GM19467 (cell line): Measurements from ENCODE around the gene LCAT.
"Not testable (repeated sequence)": the region's sequence is repeated elsewhere in the genome, so short reads cannot be mapped to it uniquely, and the experiment has no call there.

ENCODE experiments used
- ATAC-seq: cut with Tn5 transposase; IDR thresholded peaks from one replicate; pipeline ENCODE4 v1.9.1; 2021; ENCODE audit warnings: mild to moderate bottlenecking, moderate library complexity; ENCODE audit not compliant: unreplicated experiment

LCAT gene, protein sequence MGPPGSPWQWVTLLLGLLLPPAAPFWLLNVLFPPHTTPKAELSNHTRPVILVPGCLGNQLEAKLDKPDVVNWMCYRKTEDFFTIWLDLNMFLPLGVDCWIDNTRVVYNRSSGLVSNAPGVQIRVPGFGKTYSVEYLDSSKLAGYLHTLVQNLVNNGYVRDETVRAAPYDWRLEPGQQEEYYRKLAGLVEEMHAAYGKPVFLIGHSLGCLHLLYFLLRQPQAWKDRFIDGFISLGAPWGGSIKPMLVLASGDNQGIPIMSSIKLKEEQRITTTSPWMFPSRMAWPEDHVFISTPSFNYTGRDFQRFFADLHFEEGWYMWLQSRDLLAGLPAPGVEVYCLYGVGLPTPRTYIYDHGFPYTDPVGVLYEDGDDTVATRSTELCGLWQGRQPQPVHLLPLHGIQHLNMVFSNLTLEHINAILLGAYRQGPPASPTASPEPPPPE

DNA sequence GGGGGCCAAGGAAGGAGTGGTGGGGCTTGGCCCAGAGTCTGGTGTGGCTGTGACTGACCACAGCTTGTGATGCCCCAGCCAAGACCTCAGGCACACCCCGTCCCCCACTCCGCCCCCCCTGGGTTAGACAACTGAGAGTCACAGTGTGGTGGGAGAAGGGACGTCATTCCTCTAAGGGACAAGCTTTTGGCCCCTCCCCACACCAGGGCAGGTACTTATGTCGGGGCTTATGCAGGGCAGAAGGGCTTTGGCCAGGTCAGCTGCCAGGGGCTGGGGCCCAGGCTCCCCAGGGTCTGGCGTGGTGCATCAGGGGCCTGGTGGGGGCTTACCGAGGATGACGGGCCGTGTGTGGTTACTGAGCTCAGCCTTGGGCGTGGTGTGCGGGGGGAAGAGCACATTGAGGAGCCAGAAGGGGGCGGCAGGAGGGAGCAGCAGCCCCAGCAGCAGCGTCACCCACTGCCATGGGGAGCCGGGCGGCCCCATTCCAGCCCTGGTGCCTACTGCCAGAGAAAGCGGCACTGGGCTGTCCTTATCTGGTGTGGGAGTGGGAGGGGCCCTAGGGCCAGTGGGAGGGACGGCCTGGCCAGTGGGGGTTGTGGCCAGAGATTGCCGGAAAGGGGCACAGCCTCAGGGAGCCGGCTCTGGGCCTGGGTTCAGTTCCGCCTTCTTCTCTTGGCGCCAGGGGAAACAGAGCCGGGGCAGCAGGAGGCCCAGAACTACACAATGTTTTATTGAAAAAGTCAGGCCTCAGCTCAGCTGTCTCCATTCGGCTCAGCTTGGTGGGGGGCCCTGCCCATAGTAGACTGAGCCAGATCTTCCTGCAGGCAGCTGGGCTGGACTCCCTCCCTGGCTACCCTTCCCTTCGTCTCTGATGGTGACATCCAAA lies at the start of gene LCAT:
Gene LCAT (minus strand): TSS at position 502 of the 886 bp plus-strand sequence. CDS start 19 bp downstream, at position 483.
- no peak for ATAC-seq

DNA sequence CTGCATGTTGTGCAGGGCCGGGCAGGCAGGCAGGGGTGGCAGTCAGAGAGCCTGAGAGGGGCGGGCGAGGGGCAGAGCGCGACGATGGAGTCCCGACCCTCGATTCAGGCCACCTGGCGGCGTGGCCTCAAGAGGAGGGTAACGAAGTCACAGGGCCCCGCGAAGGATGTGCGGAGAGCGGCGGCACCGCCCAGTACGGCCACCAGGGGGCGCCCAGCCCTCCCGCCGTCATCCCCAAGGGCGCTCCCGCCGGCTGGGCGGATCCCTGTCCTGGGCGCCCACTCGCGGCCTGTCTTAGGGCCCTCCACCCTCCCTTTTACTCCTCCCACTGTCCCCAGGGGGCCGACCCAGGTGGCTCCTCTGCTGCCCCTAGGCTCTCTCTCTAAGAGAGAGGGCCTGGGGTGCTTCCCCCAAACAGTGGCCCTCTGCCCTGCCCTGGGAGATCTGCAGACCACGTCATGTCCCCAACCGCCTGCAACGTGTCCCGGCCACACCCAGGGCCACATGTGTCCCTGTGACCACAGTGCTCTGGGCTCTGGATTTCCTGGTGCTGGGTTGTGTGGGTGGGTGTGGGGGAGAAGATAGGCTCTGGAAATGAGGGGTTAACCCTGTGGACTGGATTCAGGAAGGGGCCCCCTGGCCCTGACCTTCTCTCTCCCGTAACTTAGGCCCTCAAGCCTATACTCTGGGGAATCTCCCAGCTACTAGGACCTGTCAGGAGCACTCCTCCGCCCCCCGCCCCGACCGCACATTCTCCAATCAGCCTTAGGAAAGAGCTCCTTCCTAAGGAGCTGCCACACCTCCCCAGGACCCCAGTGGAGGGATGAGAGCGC lies 49.5 kb upstream of the LCAT start:
- peak; percentile 72 for ATAC-seq

DNA sequence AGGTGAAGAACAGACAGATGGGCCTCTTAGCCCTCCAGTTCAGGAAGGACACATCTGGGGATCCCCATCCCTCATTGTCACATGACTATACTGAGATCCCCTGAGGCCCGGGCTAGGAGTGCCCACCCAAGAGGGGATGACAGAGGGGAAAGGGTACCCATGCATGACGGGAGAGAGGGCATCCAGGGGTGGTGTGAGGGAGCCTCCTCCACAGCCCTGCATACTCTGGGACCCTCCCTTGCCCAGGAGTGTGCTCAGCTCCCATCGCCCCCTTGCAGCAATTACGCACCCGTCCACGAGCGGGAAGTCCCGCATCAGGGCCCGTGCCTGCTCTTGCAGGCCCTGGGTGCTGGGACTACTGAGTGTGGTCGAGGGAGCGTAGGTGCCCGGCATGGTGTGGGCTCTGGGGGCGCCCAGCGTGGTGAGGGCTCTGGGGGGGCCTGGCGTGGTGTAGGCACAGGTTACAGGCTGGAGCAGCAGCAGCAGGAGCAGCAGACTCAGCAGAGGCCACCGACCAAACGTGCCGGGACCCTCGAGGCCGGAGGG lies 48.8 kb upstream of the LCAT start:
- no peak for ATAC-seq

DNA sequence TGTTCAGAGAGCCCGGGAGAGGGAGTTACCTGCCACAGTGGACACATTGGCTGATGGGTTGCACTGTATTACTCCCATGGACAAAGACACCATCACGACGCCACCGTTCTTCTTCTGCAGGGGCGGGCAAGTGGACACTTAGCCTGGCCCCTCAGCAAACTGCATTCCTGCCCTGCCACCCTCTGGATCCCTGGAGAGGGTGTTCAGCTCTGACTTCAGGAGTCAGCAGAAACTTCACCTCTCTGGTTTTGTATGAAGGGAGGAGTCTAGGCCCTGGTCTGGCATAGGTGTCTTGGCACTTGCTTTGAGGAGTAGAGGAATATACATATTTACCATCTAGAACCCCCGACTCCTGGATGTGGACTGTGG lies 46.1 kb upstream of the LCAT start:
- no peak for ATAC-seq

DNA sequence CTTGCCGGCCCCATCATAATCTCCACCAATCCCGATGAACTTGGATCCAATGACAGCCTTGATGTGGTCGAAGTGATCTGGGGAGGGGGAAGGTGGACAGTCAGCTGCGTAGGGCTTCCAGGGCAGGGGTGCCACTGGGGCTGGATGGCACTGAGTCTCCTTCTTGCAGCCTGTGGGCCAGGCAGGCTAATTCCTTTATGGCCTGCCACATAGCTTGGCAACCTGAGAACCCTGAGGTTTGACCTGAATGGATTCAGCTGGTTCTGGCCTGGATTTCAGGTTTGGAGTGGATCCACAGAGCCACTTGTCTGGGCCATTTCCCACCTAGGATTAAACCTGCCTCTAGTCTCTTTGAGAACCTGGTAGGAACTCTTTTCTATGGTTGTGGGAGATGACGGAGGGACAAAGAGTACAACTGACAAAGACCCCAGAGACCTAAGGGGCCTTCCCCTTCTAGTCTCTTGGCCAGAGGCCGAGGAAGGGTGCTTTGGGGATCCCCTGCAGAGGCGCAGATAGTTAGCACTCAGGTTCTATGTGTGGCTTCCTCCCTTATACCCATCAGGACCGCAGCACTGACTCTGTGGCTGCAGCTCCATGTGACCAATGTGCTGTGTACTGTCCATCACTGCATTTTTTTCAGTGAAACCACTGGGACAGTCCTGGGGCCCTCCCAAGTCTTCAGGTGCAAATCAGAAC lies 45.5 kb upstream of the LCAT start:
- ATAC-seq, result no peak

DNA sequence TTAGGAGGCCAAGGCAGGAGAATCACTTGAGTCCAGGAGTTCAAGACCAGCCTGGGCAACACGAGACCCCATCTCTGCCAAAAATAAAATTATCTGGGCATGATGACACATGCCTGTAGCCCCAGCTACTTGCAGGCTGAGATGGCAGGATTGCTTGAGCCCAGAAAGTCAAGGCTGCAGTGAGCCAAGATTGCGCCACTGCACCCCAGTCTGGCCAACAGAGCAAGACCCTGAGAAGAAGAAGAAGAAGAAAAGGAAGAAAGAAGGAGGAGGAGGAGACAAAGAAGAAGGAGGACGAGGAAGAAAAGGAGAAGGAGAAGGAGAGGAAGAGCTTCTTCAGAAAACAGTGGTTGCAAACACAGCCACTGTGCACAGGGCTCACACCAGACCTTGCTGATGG lies 44.8 kb upstream of the LCAT start:
- no peak for ATAC-seq

DNA sequence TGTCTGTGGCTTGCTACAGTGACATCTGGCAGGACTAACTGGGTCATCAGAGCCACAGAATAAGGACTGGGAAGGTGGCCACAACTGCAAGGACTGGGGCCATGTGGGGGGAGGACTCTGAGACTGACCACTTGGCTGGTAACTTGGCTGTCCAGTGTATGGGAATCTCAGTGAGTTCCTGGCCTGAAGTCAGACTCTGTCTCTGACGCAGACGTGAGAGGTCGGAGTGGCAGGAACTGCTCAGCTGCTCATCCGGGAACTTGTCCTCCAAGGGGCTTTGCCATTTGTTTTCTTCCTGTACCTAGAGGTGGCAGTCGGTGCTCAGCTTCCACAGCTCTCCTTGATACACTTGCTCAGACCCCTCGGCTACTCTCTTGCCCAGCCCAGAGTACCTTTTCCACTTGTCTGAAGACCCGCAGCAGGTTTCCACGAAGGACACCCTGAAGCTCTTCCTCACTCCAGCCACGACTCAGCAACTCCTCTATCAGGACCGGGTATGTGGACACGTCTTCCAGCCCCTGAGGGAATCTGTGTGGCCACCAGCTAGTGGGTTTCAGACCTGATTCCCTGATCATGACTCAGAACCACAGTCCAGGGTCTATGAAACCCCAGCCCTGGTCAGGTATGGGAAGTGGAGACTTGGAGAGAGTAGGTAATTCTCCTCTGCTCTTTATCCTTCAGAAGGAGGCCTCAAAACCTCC lies 43.7 kb upstream of the LCAT start:
- no peak for ATAC-seq

DNA sequence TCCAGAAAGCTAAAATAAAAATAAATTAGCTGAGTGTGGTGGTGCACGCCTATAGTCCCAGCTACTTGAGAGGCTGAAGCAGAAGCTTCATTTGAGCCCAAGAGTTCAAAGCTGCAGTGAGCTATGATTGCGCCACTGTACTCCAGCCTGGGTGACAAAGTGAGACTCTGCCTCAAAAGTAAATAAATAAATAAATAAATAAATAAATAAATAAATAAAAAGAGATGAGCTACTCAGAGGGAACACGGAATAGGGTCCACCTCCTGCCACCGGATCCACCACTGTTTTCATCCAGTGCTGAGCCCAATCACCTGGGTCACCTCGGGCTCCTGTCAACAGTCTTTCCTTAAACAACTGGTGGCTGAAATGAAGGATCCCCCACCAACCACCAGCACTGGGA lies 43.0 kb upstream of the LCAT start:
- ATAC-seq, result no peak

DNA sequence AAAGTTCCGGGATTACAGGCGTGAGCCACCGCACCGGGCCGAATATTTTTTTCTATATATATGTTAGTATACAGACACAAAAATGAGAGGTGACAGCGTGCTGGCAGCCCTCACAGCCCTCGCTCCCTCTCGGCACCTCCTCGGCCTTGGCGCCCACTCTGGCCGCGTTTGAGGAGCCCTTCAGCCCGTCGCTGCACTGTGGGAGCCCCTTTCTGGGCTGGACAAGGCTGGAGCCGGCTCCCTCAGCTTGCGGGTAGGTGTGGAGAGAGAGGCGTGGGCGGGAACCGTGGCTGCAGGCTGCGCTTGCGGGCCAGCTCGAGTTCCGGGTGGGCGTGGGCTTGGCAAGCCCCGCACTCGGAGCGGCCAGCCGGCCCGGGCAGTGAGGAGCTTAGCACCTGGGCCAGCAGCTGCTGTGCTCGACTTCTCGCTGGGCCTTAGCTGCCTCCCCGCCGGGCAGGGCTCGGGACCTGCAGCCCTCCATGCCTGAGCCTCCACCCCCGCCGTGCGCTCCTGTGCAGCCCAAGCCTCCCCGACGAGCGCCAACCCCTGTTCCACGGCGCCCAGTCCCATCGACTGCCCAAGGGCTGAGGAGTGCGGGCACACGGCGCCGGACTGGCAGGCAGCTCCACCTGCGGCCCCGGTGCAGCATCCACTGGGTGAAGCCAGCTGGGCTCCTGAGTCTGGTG lies 38.2 kb upstream of the LCAT start:
- ATAC-seq, result no peak

DNA sequence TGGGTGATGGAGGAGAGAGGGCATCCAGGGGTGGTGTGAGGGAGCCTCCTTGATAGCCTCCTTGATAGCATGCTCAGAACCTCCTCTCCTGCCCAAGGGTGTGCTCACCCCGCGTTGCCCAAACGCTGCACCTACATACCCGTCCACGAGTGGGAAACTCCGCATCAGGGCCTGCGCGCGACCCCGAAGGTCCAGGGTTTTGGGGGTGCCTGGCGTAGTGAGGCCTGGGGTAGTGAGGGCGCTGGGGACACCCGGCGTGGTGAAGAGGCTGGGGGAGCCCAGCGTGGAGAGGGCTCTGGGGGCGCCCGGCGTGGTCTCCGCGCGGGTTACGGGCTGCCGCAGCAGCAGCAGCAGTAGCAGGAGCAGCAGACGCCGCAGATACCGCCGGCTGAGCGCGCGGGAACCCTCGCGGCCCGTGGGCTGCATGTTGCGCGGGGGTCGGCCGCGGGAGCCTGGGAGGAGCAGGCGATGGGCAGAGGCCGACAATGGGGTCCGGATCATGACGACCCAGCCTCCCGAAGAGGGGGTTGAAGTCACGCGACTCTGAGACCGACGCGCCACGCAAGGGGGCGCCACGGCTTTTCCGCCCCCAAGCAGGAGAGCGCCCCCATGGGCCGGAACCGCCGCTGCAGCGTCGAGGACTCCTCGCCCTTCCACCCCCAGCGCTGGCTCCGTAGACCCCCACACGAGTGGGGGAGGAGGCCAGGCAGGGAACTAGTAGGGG lies 36.2 kb upstream of the LCAT start, which contains the start of gene DPEP3:
Gene DPEP3 (minus strand): TSS at position 545 of the 724 bp plus-strand sequence. CDS start 119 bp downstream, at position 426.
- ATAC-seq, result no peak

DNA sequence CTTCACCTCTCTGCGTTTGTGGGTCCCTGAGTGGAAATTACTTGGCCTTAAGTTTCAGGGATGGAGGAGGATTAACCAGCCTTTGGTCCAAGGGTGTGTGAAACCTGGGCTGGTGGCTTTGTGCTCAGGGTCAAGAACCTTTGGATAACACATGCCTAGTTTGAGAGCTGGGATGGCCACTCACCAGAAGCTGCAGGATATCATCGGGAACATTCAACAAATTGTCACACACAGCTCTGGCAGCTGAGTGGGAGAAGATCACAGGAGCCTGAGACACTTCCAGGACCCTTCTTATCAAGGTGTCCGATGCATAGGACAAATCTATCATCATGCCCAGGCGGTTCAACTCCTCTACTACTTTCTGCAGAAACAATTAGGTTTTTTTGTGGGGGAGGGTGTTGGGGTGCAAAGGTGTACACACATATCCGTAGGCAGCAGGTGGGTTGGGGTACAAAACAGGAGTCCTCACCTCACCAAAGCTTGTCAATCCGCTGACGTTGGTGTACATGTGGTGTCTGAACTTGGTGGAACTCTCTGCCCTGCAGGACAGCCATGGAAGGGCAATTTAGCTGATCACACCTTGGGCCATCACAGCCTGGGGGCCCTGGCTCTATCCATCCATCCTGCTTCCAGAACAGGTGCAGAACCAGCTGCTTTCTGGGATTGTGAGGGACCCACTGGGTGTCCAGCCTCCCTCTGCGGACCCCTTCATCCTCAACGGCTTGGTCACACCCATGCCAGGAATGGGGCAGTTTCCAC lies 33.7 kb upstream of the LCAT start:
- ATAC-seq, result no peak

DNA sequence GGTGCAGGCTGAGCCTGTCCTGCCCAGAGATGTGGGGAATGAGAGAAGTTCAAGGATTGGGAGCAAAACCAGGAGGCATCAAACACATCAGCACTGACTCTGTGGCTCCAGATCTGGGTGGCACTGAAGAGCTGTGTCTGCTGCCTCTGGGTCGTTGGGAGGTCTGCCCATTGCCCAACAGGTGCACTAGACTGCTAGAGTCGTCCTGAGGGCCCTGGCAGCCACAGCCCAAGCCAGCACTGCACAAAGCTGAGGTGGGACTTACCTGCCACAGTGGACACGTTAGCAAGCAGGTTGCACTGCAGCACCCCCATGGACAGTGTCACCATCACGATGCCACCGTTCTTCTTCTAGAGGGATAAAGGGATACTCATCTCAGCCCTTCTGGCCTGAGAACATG lies 33.1 kb upstream of the LCAT start:
- ATAC-seq, result no peak

DNA sequence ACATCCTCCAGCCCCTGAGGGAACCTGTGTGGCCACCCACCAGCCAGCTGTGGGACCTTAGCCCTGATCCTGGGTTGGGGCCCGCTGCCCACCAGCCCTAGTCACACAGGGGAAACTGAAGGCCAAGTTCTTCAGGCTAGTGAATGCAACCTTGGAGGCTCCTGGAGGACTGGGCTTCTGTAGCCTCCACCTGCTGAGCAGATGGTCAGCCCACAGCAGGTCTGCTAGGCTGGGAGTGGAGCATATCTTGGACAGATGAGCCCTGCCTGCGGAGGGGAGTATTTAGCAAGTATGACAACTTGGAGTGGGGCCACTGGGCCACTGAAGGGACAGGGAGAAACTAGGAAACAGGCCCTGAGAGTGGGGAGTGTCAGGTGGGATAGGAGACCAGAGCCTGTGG lies 32.3 kb upstream of the LCAT start:
- no peak for ATAC-seq

DNA sequence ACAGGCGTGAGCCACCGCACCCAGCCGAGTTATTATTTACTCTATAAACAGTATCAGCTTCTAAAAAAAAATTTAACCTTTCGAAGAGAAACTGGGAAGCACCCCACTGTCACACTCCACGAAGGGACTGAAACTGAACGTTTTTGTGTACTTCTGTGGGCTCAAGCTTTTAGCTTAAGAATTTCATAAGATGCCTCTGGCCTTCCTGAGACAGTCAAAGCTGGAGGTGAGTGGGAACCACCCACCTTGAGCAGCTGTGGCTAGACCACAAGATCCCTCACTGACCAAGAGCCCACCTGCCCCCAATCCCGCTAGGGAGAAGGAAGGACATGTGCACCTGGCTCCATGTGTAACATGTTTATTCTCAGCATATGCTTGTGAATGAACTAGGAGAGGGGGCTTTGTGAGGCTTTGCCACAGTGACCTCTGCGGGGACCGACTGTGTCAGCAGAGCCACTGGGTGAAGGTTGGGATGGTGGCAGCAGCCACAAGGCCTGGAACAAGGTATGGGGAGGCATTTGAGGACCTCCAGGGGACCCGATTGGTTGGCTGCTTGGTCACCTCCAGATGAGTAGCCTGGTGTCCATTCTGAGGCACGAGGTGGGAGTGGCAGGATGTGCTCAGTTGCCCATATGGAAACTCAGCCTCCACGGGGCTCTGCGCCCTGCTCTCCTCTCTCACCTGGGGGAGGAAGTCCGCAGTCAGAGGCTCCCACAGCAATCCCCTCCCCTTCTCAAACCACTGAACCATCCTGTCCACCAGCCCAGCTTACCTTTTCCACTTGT lies 31.6 kb upstream of the LCAT start:
- ATAC-seq, result no peak

DNA sequence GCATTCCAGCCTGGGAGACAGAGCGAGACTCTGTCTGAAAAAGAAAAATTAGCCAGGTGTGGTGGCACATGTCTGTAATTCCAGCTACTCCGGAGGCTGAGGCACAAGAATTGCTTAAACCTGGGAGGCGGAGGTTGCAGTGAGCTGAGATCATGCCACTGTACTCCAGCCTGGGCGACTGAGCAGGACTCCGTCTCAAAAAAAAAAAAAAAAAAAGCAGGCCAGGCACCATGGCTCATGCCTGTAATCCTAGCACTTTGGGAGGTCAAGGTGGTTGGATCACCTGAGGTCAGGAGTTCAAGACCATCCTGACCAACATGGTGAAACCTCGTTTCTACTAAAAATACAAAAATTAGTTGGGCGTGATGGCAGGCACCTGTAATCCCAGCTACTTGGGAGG lies 28.4 kb upstream of the LCAT start:
- not testable (repeated sequence) for ATAC-seq

DNA sequence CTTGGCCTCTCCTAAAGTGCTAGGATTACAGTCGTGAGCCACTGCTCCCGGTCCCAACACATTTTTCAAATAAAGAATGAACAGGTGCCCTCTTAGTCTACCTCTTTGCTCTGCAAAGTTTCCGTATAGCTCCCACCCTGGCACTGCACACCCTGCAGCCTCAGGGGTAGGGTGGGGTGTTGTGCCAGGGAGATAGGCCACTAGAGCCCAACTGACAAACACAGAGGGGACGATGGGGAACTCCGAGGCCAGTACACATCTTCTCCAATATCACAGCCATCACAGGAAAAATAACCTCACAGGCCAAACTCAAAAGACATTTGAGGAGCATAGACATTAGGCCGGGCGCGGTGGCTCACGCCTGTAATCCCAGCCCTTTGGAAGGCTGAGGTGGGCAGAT lies 27.2 kb upstream of the LCAT start:
- no peak for ATAC-seq
